ENCODE data around the gene PMF1. TPM values are rescaled to one million over a fixed set of nuclear protein-coding genes. Genes with fewer than 3 reads are reported as not detected.

PMF1 gene
- total and polyA plus RNA-seq, 4 donors = 24.7 to 63.5 (median 36.9) TPM

GRCh38 chr1:156245451-156246232 is 32.8 kb downstream of the PMF1 start:
- Histone ChIP-seq H3K27ac (ENCODE audit: low read depth in 1 of 2, low read length in 2 of 2) (no peak overlapping the region), H3K9me3 (ENCODE audit: control insufficient read depth in 4 of 4, low read length in 3 of 4) (no peaks in the 10 kb centered on the region), H3K27me3 (ENCODE audit: control insufficient read depth in 4 of 4, insufficient read depth in 4 of 4, low read length in 3 of 4) (no peaks in the 10 kb centered on the region), H3K9ac (ENCODE audit: low read depth in 1 of 2, low read length in 2 of 2) (no peak overlapping the region), H3K4me3 (ENCODE audit: low read depth in 1 of 3, low read length in 3 of 3) (peak overlapping the region in 1 of 3 donors; percentile 32), H3K4me1 (ENCODE audit: control insufficient read depth in 4 of 4, insufficient read depth in 4 of 4, low read length in 3 of 4) (peaks cover 4 to 17% (median 9%) of the 10 kb centered on the region in 4 donors), H3K36me3 (ENCODE audit: control insufficient read depth in 4 of 4, insufficient read depth in 3 of 4, low read depth in 1 of 4, low read length in 3 of 4) (peaks cover 2 to 25% (median 12%) of the 10 kb centered on the region in 4 donors)
- WGBS = 4% methylated on average over 69 of the region's 69 CpGs
- TF ChIP-seq RAD21 (IDR thresholded peaks at IDR 0.05) = no peak
- TF ChIP-seq TAF1 (conservative IDR thresholded peaks at IDR 0.05) = no peak
- no peak for TF ChIP-seq FOXA2 (IDR thresholded peaks at IDR 0.05)
- TF ChIP-seq ATF3 (IDR thresholded peaks at IDR 0.05) = no peak
- no peak for TF ChIP-seq CTCF (IDR thresholded peaks at IDR 0.05; ENCODE audit: low read depth, low read length, missing input control)
- no peak for TF ChIP-seq JUND (IDR thresholded peaks at IDR 0.05)
- no peak for TF ChIP-seq ZBTB33 (IDR thresholded peaks at IDR 0.05)
- no peak for TF ChIP-seq EGR1 (IDR thresholded peaks at IDR 0.05; ENCODE audit: low read depth in 2 of 2)
- no peak for TF ChIP-seq REST (IDR thresholded peaks at IDR 0.05)
- no peak for TF ChIP-seq NR2F2 (IDR thresholded peaks at IDR 0.05)
- TF ChIP-seq GABPA (IDR thresholded peaks at IDR 0.05 in 1 of 2, conservative IDR thresholded peaks at IDR 0.05 in 1 of 2) = no peak
- TF ChIP-seq YY1 (IDR thresholded peaks at IDR 0.05) = no peak
- TF ChIP-seq HNF4A (conservative IDR thresholded peaks at IDR 0.05) = no peak
- TF ChIP-seq MAX (IDR thresholded peaks at IDR 0.05) = no peak
- TF ChIP-seq FOXA1 (IDR thresholded peaks at IDR 0.05) = no peak
- no peak for DNase-seq (ENCODE audit: low spot score)

All from liver (tissue), 9 donors.